ENCODE results near the gene C22orf39.

The C22orf39 gene

DNA sequence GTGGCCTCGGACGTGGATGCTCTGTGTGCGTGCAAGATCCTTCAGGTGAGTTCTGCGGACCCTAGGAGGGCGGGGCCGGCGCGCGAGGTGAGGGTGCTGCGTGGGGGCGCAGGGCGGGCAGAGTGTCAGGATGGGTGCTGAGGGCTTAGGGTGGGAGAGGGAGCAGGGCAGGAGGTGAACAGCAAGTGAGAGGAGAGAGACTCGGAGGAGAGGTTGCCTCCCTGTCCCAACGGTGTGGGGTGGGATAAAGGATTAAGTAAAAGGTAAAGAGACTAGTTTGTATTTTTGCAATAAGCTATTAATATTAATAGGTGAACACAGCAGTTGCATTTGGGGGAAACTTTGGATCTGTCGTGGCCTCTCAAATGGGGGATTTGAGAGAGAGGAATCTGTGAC is 32.7 kb upstream of the C22orf39 start:
- H3K27ac Mint-ChIP-seq: peak overlapping the region; percentile 100
- no peaks in the 10 kb centered on the region for H3K27me3 Mint-ChIP-seq
- no peaks in the 10 kb centered on the region for H3K9me3 Mint-ChIP-seq (ENCODE audit: low read depth)
- H3K36me3 Mint-ChIP-seq: peaks cover 11% of the 10 kb centered on the region
- peak overlapping the region; percentile 99 for H3K4me3 Mint-ChIP-seq
- peaks cover 34% of the 10 kb centered on the region for H3K4me1 Mint-ChIP-seq (ENCODE audit: low read depth)

DNA sequence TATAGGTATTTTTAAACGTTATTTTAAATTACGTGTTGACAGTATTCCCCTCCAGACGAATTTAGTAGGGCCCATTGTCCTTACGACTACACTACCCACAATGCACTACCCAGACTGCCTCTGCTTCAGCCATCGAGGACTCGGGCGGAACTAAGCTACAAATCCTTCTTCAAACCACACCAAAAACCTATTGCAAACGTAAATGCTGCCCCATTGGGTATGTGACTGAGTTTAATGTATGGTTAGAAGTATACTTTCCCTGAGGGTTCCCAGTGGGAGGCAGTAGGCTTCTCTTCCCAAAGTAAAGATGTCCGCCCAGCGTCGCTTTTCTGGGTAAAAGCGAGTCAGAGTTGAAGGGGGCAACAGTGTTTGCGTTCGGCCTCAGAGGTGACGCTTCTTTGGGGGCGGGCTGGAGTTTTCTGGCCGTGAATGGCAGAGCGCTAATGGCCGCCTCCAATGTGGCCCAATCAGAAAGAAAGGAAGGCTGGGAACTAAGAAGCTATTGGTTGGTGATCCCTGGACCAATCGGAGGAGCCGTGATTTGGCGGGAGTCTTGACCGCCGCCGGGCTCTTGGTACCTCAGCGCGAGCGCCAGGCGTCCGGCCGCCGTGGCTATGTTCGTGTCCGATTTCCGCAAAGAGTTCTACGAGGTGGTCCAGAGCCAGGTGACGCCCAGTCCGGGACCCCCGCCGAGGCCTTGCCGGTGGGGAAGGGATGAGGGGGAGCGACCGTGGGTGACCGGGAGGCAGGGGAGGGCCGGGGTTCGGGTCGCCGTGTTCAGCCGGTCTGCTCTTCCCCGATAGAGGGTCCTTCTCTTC is 32.1 kb upstream of the C22orf39 start, which contains the start of gene CDC45:
Gene CDC45 (plus strand): TSS at position 566 of the 818 bp plus-strand sequence. CDS start 49 bp downstream, at position 615.
- Mint-ChIP-seq H3K4me3 (peak within 1 kb of the TSS; percentile 99), H3K36me3 (peaks cover 9% of the 10 kb centered on the region), H3K9me3 (ENCODE audit: low read depth) (no peaks in the 10 kb centered on the region), H3K27me3 (no peaks in the 10 kb centered on the region), H3K4me1 (ENCODE audit: low read depth) (peaks cover 35% of the 10 kb centered on the region), H3K27ac (peak within 1 kb of the TSS; percentile 100)

DNA sequence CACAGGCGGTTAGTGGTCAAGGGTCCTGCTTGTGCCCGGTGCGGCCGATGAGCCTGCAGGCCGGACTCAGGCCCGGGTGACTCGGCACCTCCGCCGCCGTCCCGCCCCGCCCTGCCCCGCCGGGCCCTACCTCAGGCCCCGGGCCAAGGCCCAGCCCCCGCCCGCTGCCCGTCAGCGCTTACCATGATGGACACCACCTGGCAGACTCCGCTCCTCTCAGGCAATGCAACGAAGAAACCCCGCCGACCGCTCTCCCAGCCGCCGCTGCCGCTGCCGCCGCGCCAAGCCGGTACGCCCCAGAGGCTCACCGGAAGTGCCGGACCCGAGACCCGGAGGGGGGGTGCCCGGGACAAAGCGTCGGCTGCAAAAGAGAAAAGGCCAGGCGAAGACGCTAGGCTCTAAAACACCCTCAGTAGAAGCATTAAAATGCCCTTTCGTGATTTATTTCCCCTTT is 31.4 kb upstream of the C22orf39 start, which contains the start of gene UFD1:
Gene UFD1 (minus strand): TSS at position 293 of the 454 bp plus-strand sequence. CDS start 108 bp downstream, at position 185.
- Mint-ChIP-seq H3K27me3 (no peaks in the 10 kb centered on the region), H3K9me3 (ENCODE audit: low read depth) (no peaks in the 10 kb centered on the region), H3K4me1 (ENCODE audit: low read depth) (peaks cover 37% of the 10 kb centered on the region), H3K36me3 (peaks cover 7% of the 10 kb centered on the region), H3K4me3 (peak within 1 kb of the TSS; percentile 99), H3K27ac (peak within 1 kb of the TSS; percentile 100)

DNA sequence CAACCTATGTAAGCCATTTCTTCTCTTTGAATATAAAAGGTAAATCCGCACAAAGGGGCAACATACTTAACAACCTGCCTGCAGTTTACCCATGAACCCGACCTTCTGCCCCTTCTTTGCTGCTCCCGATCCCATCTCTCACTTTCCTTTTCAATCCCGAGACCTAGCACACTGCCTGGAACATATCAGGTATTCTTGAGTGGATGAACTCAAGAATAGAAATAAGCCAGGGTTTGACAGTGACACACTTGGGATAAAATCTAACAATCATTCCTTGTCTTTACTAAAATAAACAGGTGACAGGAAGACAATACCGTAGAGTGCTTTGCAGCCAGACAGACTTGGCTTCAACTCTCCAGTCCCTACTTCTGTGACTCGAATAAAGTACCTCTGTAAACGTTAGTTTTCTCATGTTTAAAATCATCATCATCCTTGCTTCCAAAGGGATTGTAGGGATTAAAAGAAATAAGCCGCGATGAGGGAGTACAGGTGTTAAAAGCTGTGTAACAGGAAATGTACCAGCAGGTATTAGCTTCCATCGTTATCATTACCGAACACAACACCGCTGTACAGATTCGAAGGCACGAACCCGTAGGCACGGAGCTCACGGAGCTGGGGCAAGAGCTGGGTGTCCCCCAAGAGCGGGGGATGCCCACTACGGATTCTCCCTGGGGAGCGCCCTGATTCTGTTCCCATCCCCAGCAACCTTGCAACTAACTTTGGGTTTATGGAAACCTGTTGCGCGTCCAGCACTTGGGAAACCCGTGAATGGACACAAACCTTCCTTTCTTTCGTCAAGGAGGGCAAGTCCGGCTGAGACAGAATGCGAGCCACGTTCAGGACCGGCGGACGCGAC is 30.8 kb upstream of the C22orf39 start:
- peaks cover 4% of the 10 kb centered on the region for H3K36me3 Mint-ChIP-seq
- peak overlapping the region; percentile 75 for H3K27ac Mint-ChIP-seq
- H3K4me3 Mint-ChIP-seq: peak overlapping the region; percentile 99
- H3K9me3 Mint-ChIP-seq (ENCODE audit: low read depth): no peaks in the 10 kb centered on the region
- peaks cover 38% of the 10 kb centered on the region for H3K4me1 Mint-ChIP-seq (ENCODE audit: low read depth)
- H3K27me3 Mint-ChIP-seq: no peaks in the 10 kb centered on the region

DNA sequence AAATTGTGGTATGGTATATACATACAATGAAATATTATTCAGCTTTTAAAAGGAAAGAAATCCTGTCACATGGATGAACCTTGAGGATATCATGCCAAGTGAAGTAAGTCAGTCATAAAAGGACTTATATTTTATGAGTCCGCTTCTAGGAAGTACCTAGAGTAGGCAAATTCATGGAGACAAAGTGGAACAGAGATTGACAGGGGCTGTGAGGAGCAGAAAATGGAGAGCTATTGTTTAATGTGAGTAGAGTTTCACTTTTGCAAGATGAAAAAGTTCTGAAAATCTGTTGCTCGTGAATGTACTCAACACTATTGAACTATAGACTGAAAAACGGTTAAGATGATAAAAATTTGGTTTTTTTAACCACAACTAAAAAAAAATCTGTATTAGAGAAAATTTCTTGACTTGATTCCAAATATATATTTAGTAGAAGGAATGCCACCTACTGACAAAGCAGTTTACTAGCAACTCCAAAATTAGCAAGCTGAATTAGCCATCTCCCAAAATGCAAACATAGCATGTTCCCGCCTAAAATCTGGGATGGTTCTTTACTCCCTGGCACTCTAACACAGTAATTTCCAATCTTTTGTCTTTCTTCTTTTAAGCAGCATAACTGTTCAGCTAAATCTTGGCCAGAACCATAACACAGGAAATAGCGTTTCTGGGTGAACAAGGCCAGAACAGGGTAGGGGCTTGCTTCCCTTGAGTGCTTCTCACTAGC is 30.0 kb upstream of the C22orf39 start:
- peak overlapping the region; percentile 75 for H3K27ac Mint-ChIP-seq
- peaks cover 4% of the 10 kb centered on the region for H3K36me3 Mint-ChIP-seq
- H3K27me3 Mint-ChIP-seq: no peaks in the 10 kb centered on the region
- peaks cover 40% of the 10 kb centered on the region for H3K4me1 Mint-ChIP-seq (ENCODE audit: low read depth)
- no peaks in the 10 kb centered on the region for H3K9me3 Mint-ChIP-seq (ENCODE audit: low read depth)
- peak overlapping the region; percentile 99 for H3K4me3 Mint-ChIP-seq

DNA sequence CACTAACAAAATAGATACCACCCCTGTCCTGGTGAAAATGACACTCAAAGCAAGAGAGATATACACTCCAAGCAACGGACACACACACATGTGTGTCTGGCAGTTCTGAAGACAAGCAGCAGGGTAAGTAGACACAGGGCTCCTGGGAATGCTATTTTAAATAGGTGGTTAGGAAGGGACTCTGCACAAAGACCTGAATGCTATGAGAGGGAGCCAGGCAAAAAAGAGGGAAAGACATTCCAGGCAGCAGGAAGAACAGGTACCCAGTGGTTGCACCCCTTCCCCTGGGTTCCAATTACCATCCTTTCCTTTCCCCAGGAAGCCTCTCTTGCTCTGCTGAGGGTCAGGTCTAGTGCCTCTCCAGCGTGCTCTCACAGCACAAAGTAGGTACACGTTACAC is 28.5 kb upstream of the C22orf39 start:
- no peak overlapping the region for H3K4me3 Mint-ChIP-seq
- no peaks in the 10 kb centered on the region for H3K9me3 Mint-ChIP-seq (ENCODE audit: low read depth)
- H3K27ac Mint-ChIP-seq: no peak overlapping the region
- H3K4me1 Mint-ChIP-seq (ENCODE audit: low read depth): peaks cover 40% of the 10 kb centered on the region
- peaks cover 4% of the 10 kb centered on the region for H3K36me3 Mint-ChIP-seq
- H3K27me3 Mint-ChIP-seq: no peaks in the 10 kb centered on the region

DNA sequence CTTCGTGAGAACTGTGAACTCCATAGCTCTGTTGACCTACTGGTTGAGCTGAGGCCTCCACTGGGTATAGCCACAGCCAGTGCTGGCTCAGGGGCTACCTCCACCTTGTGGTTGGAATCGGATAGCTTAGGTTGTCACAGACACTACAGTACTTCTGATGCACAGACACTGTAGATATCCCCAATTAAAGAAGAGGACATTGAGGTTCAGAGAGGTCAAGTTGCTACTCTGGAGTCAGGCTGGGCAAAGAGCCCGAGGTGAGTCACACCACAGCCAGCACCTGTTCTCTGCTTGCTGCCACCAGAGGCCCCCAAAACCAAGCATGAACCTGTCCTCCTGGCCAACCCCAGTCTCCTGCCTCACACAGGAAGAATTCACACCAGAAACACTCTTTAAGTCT is 26.1 kb upstream of the C22orf39 start:
- H3K4me1 Mint-ChIP-seq (ENCODE audit: low read depth): peaks cover 33% of the 10 kb centered on the region

DNA sequence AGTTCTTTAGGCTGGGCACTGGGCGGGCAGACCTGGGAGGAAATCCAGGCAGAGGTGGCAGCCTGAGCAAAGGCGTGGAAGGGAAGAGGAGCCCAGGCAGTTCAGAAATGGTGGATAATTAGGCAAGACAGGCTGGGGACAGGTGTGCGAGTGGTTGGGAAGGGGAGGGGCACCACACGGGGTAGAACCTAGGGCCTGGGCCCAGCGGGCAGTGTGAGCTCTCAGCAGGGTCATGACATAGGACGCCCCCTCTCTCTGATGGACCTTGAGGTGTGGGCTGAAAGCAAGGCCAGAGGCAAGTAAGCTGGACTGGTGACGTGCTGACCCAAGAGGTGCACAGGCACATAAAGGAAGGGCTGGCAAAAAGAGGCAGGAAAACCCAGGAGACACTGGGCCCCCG is 24.7 kb upstream of the C22orf39 start:
- peaks cover 22% of the 10 kb centered on the region for H3K4me1 Mint-ChIP-seq (ENCODE audit: low read depth)
- H3K9me3 Mint-ChIP-seq (ENCODE audit: low read depth): no peaks in the 10 kb centered on the region
- peaks cover 2% of the 10 kb centered on the region for H3K36me3 Mint-ChIP-seq
- no peak overlapping the region for H3K27ac Mint-ChIP-seq
- no peak overlapping the region for H3K4me3 Mint-ChIP-seq
- no peaks in the 10 kb centered on the region for H3K27me3 Mint-ChIP-seq

More for the DNA sequence above, 26.1 kb upstream of the C22orf39 start:
- Mint-ChIP-seq H3K9me3 (ENCODE audit: low read depth) (no peaks in the 10 kb centered on the region), H3K27me3 (no peaks in the 10 kb centered on the region), H3K36me3 (peaks cover 2% of the 10 kb centered on the region), H3K4me3 (no peak overlapping the region), H3K27ac (no peak overlapping the region)

DNA sequence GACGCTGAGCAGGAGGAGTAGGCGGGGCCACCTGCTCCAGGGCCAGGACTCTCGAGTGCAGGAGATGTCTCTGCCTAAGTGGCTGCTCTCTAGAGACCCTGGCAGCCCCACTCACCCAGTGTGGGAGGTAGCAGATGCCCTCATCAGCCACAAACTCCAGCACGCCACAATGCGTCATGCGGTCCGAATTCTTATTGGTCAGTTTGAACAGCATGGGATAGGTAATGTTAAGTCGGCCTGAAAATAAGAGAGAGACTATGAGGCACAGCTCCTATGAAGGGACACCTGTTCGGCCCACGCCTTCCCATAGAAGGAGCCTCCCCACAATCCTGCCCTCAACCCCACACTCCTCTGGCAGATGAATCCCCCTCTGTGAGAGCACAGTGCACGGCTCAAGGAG is 24.1 kb upstream of the C22orf39 start:
- Mint-ChIP-seq H3K4me1 (ENCODE audit: low read depth) (peaks cover 18% of the 10 kb centered on the region), H3K27me3 (no peaks in the 10 kb centered on the region), H3K36me3 (peaks cover 2% of the 10 kb centered on the region), H3K9me3 (ENCODE audit: low read depth) (no peaks in the 10 kb centered on the region), H3K4me3 (no peak overlapping the region), H3K27ac (no peak overlapping the region)

DNA sequence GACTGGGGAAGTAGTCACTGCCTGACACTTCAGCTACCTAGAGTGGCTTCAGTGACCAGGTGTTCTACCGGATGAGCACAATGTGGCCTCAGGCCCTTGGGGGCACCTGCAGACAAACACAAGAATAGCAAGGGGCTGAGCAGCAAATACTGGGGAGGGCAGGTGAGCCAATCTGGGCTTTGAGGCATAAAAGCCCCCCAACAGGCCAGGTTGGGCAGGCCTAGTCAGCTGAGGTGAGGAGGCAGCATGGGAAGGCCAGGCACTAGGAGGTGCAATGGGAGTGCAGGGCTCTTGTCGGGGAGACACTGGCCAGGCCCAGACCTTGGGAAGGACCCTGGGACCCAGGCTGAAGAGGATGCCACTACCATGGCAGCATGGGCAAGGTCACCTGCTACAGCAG is 22.5 kb upstream of the C22orf39 start:
- no peaks in the 10 kb centered on the region for H3K27me3 Mint-ChIP-seq
- H3K9me3 Mint-ChIP-seq (ENCODE audit: low read depth): no peaks in the 10 kb centered on the region
- H3K4me1 Mint-ChIP-seq (ENCODE audit: low read depth): peaks cover 4% of the 10 kb centered on the region
- H3K36me3 Mint-ChIP-seq: no peaks in the 10 kb centered on the region
- no peak overlapping the region for H3K27ac Mint-ChIP-seq
- H3K4me3 Mint-ChIP-seq: no peak overlapping the region

DNA sequence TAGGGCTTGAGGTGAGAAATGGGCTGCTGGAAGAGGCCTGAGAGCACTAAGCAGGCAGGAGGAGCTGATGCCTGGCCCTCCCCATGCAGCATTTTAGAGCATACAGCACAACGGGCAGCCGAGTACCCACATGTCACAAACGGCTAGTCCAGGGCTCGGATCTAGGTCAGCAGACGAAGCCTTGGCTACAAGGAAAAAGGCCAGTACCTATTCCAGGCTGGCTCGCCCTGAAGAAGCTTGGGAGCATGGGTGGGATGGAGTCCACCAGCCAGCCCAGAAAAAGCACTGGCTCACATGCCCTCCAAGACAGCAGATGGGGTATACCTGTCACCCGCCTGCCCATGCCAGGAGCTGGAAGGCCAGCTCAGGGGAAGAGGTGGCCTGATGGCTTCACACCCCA is 21.9 kb upstream of the C22orf39 start:
- H3K36me3 Mint-ChIP-seq: no peaks in the 10 kb centered on the region
- H3K4me3 Mint-ChIP-seq: no peak overlapping the region
- H3K9me3 Mint-ChIP-seq (ENCODE audit: low read depth): no peaks in the 10 kb centered on the region
- H3K4me1 Mint-ChIP-seq (ENCODE audit: low read depth): peaks cover 4% of the 10 kb centered on the region
- H3K27ac Mint-ChIP-seq: no peak overlapping the region
- H3K27me3 Mint-ChIP-seq: no peaks in the 10 kb centered on the region

DNA sequence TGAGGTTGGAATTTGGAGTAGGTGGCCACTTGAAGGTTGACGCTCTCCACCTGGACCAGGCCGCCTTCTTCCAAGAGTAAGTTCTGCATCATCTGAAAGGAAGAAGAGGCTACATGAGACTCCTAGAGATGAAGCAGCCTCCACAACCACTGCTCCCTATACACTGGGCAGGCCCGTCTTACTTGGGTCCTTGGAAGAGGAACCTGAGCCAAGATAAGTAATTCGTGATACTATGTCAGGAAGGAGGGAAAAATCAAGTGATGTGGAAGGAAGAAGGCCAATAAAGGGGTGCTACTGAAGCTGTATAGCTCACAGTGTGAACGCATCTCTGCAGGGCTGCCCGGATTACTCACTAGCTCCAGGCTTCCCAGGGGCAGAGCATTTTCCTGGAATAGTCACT is 20.4 kb upstream of the C22orf39 start:
- Mint-ChIP-seq H3K4me3 (no peak overlapping the region), H3K4me1 (ENCODE audit: low read depth) (no peaks in the 10 kb centered on the region), H3K27ac (no peak overlapping the region), H3K9me3 (ENCODE audit: low read depth) (no peaks in the 10 kb centered on the region), H3K36me3 (no peaks in the 10 kb centered on the region), H3K27me3 (no peaks in the 10 kb centered on the region)

DNA sequence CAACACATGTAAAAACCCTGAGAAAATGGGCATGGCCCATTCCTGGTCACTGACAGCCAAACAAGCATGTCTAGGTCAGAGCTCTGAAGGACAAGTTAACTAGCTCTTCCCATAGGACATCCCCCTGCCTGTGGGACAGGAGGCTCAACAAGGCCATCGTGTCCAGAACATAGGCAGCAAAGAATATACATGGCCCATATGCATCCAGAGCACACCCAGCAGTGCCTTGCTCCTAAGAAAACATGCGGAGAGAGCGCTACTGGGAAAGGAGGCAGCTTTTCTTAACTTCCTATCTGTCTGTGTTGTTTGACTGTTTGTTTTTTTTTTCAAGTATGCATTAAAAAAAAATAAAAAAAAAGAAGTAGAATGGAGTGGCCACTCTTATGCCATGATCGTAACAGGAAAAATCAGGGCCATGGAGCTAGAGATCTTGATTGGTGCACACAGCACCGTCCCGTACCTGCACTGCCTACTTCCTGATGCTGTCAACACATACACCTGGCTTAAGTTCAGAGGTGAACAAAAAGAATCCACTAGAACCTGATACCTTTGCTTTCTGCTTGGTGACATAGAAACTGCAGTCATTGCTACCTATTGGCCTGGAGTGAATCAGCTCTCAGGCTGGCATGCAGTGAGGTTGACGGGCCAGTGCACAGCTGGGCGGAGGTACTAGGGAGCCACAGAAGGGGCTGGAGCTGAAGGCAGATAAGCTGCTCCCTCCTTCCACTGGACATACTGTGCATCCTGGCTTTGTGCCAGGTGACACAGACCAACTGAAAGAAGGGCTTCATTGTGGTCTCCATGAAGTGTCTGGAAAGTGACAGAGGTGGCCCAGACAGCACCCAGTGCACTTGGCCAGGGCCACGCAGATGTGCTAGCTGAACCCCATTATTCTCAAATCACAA is 19.6 kb upstream of the C22orf39 start:
- Mint-ChIP-seq H3K9me3 (ENCODE audit: low read depth) (no peaks in the 10 kb centered on the region), H3K27ac (no peak overlapping the region), H3K36me3 (no peaks in the 10 kb centered on the region), H3K4me3 (no peak overlapping the region), H3K27me3 (no peaks in the 10 kb centered on the region), H3K4me1 (ENCODE audit: low read depth) (no peaks in the 10 kb centered on the region)

Measured in activated naive CD8-positive, alpha-beta T cell (primary cell).